GM18502 (cell line): Measurements from ENCODE around the gene ZSCAN4.

ENCODE experiments used
- ATAC-seq: cut with Tn5 transposase; IDR thresholded peaks from one replicate; pipeline ENCODE4 v1.9.1; 2021; ENCODE audit warnings: mild to moderate bottlenecking; ENCODE audit not compliant: unreplicated experiment, poor library complexity

Gene ZSCAN4

GRCh38 chr19:57672466-57672865 is 3.7 kb downstream of the ZSCAN4 start:
- ATAC-seq: no peak

- no peak for ATAC-seq
Observed at GRCh38 chr19:57675881-57676280, 7.1 kb downstream of the ZSCAN4 start.

GRCh38 chr19:57682226-57682766 is 13.6 kb downstream of the ZSCAN4 start:
- ATAC-seq: no peak

GRCh38 chr19:57686727-57687126 is 18.0 kb downstream of the ZSCAN4 start:
- no peak for ATAC-seq

- ATAC-seq: no peak
Observed at GRCh38 chr19:57687363-57688010, 18.8 kb downstream of the ZSCAN4 start.

- ATAC-seq: no peak
Observed at GRCh38 chr19:57688011-57688763, 19.5 kb downstream of the ZSCAN4 start.

- ATAC-seq: no peak
Observed at GRCh38 chr19:57689750-57690149, 21.0 kb downstream of the ZSCAN4 start.

- ATAC-seq: no peak
Observed at GRCh38 chr19:57701625-57702024, 32.9 kb downstream of the ZSCAN4 start.

GRCh38 chr19:57706346-57706745 is 37.6 kb downstream of the ZSCAN4 start:
- no peak for ATAC-seq

GRCh38 chr19:57708641-57709361 is 40.1 kb downstream of the ZSCAN4 start, which contains the start of gene ZNF154:
Gene ZNF154 (minus strand): TSS chr19:57709204. CDS start chr19:57708971, 233 bp downstream.
- ATAC-seq: no peak

- no peak for ATAC-seq
Observed at GRCh38 chr19:57709616-57710015, 40.9 kb downstream of the ZSCAN4 start.

GRCh38 chr19:57712222-57712621 is 43.5 kb downstream of the ZSCAN4 start:
- no peak for ATAC-seq

GRCh38 chr19:57719424-57719823 is 50.7 kb downstream of the ZSCAN4 start:
- ATAC-seq: no peak

- no peak for ATAC-seq
Observed at GRCh38 chr19:57719901-57720519, 51.3 kb downstream of the ZSCAN4 start.

GRCh38 chr19:57720878-57721277 is 52.1 kb downstream of the ZSCAN4 start:
- ATAC-seq: no peak
